IPS DF 6.9 (cell line): ENCODE measurements around the gene OBSCN.
"Not testable (repeated sequence)": the region's sequence is repeated elsewhere in the genome, so short reads cannot be mapped to it uniquely, and the experiment has no call there.

ENCODE experiments used
- DNase-seq: peaks from one replicate; pipeline ENCODE4 v3.0.0-alpha.2; 2013; ENCODE audit warnings: low read depth, low spot score
- H3K27ac ChIP-seq: one replicate; pipeline ENCODE4 v1.5.1; 2013; ENCODE audit warnings: low read length, control low read depth
- H3K27me3 ChIP-seq: 2 replicates; pipeline ENCODE4 v1.6.1; 2013; ENCODE audit warnings: mild to moderate bottlenecking, low read length; ENCODE audit not compliant: control insufficient read depth, insufficient read depth
- H3K36me3 ChIP-seq: 2 replicates; pipeline ENCODE4 v1.6.1; 2013; ENCODE audit warnings: low read length; ENCODE audit not compliant: control insufficient read depth, insufficient read depth
- H3K4me1 ChIP-seq: 2 replicates; pipeline ENCODE4 v1.6.1; 2013; ENCODE audit warnings: low read length; ENCODE audit not compliant: control insufficient read depth, insufficient read depth
- H3K4me3 ChIP-seq: 2 replicates; pipeline ENCODE4 v1.5.1; 2013; ENCODE audit warnings: mild to moderate bottlenecking, low read length
- H3K9me3 ChIP-seq: 2 replicates; pipeline ENCODE4 v1.6.1; 2013; ENCODE audit warnings: low read length, inconsistent platforms; ENCODE audit not compliant: control insufficient read depth, insufficient read depth
- WGBS: extraction: QIAGEN DNeasy Blood & Tissue Kit; methylation state at CpG from one replicate; pipeline ENCODE4 v1.1.7; 2013; ENCODE audit warnings: mixed read lengths, missing lambda C conversion rate; ENCODE audit not compliant: insufficient read length, insufficient coverage; 5-methylcytosine and 5-hydroxymethylcytosine counted together

The OBSCN gene

DNA sequence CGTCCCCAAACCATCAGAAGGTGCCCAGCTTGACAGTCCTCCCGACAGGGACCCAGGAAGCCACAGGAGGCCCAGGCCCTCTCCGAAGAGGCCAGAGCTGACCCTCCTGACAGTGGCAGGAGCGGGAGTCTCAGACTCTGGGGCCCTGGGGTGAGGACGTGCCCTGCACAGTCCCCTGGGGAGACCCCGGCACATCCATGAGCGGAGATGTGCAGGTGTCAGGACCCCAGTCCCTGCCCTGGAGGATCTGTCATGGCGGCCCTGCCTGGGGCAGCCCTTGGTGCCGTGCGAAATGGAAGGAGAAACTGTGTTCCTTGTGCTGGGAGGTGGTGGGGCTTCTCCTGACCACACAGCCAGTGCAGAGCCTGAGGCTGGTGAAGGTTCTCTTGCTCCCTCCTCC is 55.8 kb downstream of the OBSCN start:
- no CpG with 5 or more reads among the region's 10 CpGs for WGBS
- no peaks in the 10 kb centered on the region; the same call in 1 of the 2 replicates for H3K36me3 ChIP-seq
- no peak for DNase-seq
- no peaks in the 10 kb centered on the region for H3K4me1 ChIP-seq
- no peak overlapping the region for H3K27ac ChIP-seq
- H3K4me3 ChIP-seq: no peak overlapping the region
- H3K9me3 ChIP-seq: no peaks in the 10 kb centered on the region
- no peaks in the 10 kb centered on the region for H3K27me3 ChIP-seq

DNA sequence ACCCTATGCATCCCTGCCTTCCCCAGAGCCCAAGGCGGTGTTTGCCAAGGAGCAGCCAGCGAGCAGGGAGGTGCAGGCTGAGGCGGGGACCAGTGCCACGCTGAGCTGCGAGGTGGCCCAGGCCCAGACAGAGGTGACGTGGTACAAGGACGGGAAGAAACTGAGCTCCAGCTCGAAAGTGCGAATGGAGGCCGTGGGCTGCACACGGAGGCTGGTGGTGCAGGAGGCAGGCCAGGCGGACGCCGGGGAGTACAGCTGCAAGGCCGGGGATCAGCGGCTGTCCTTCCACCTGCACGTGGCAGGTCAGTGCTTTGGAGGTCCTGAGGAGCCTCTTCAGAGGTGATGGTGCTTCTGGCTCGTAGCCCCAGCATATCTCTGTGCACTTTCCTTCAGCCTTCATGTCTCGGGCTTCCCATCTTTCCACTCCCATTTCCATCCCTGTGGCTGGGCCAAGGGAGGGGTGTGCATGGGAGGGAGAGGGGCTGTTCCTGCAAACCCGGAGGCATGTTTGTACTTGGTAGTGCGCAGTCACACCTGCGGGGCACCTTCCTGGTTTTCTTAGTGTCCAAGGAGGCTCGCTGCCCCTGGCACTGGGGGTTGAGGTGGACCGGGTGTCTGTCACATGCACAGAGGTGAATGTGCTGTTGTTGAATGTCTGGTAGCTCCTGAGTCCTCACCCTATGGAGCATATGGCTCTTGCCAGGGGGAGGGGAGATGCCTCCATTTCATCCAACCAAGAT is 56.4 kb downstream of the OBSCN start:
- Histone ChIP-seq H3K27ac (no peak overlapping the region), H3K27me3 (no peaks in the 10 kb centered on the region), H3K9me3 (no peaks in the 10 kb centered on the region), H3K36me3 (no peaks in the 10 kb centered on the region; the same call in 1 of the 2 replicates), H3K4me1 (no peaks in the 10 kb centered on the region), H3K4me3 (no peak overlapping the region)
- no CpG with 5 or more reads among the region's 24 CpGs for WGBS
- no peak for DNase-seq

DNA sequence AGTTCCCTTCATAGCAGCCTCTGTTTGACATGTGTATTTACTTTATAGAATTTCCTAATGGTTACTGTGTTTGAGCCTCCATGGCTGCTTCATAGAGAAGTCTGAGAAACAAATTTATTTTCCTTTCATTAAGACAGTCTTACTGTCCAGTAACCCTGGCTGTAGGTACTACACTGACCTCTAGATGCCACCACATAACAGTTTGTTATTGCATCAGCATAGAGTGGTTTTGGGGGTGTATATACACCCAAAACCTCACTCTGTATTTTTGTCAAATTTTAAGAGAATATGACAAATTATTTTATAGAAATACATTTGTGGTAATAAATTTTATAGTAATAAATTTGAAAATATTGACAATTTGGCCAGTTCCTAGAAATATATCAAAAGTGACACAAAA is 57.3 kb downstream of the OBSCN start:
- Histone ChIP-seq H3K27ac (no peak overlapping the region), H3K4me3 (no peak overlapping the region)
- DNase-seq: no peak

DNA sequence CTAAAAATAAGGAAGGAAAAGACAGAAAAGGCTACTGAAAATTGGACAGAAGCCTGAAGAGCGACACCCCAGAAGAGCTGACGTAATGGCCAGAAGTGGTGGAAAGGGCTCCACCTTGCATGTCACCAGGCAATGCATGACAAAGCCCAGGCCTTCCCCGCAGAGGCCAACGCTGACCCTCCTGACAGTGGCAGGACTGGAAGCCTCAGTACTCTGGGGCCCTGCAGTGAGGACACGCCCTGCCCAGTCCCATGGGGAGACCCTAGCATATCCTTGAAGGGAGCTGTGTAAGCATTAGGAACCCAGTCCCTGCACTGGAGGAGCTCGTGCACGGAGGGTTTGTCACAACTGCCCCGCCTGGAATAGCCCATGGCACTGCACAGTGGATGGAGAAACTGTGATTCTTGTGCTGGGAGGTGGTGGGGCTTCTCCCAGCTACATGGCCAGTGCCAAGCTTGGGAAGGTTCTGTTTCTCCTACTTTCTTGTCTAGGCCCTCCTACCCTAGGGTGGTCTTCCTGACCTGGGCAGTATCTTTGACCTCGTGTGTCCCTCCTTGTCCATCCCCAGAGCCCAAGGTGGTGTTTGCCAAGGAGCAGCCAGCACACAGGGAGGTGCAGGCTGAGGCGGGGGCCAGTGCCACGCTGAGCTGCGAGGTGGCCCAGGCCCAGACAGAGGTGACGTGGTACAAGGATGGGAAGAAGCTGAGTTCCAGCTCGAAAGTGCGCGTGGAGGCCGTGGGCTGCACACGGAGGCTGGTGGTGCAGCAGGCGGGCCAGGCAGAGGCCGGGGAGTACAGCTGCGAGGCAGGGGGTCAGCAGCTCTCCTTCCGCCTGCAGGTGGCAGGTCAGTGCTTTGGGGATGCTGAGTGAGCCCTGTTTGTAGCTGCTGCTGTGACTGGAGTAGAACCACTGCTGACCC is 60.4 kb downstream of the OBSCN start:
- no peak overlapping the region for H3K27ac ChIP-seq
- no peaks in the 10 kb centered on the region for H3K9me3 ChIP-seq
- no peak for DNase-seq
- no peak overlapping the region for H3K4me3 ChIP-seq
- no CpG with 5 or more reads among the region's 22 CpGs for WGBS
- no peaks in the 10 kb centered on the region for H3K4me1 ChIP-seq
- no peaks in the 10 kb centered on the region; the same call in 1 of the 2 replicates for H3K36me3 ChIP-seq
- no peaks in the 10 kb centered on the region for H3K27me3 ChIP-seq

More for the DNA sequence above, 57.3 kb downstream of the OBSCN start:
- H3K4me1 ChIP-seq: no peaks in the 10 kb centered on the region
- H3K27me3 ChIP-seq: no peaks in the 10 kb centered on the region
- no peaks in the 10 kb centered on the region; the same call in 1 of the 2 replicates for H3K36me3 ChIP-seq
- no peaks in the 10 kb centered on the region for H3K9me3 ChIP-seq

DNA sequence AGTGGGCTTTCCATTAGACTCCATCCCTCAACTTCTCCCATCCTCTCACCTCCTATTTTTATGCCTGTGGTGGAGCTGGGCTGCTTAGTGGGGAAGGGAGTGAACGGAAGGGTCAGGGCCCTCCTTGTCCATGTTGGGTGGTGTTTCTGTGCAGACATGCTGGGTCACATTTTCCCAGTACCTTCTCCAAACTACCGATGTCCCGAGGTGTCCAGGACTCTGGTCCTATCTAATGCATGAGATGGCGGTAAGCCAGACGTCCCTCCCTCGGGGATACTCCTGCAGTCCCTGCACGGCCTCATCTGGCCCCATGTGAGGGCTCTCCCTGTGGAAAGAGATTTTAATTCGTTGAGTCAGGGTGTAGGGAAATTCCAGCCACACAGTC is 61.0 kb downstream of the OBSCN start:
- no peak overlapping the region for H3K27ac ChIP-seq
- DNase-seq: no peak
- no peaks in the 10 kb centered on the region for H3K27me3 ChIP-seq
- no CpG with 5 or more reads among the region's 8 CpGs for WGBS
- no peaks in the 10 kb centered on the region; the same call in 1 of the 2 replicates for H3K36me3 ChIP-seq
- H3K4me3 ChIP-seq: no peak overlapping the region
- no peaks in the 10 kb centered on the region for H3K9me3 ChIP-seq
- no peaks in the 10 kb centered on the region for H3K4me1 ChIP-seq

DNA sequence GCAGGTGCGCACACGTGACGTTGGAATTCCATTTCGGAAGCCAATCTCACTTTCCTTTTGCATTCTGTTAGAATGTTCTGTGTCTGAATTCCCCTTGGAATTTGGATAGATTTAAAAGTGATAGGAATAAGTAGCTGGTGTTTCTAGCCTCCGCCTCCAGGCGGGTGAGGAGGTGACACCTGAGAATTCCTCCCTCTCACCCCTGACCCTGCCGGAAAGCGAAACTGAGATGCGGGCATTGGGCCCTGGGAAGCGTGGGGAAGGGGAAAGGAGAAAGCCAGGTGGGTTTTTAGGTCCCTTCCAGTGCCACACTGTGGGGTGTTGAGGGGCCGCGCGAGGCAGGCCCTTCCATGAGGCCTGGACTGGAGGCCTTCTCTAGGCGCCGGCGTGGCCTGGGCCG is 61.6 kb downstream of the OBSCN start:
- H3K4me3 ChIP-seq, H3K9me3 ChIP-seq, H3K36me3 ChIP-seq, H3K27me3 ChIP-seq, DNase-seq, H3K27ac ChIP-seq, H3K4me1 ChIP-seq: not testable (repeated sequence)
- no CpG with 5 or more reads among the region's 17 CpGs for WGBS

DNA sequence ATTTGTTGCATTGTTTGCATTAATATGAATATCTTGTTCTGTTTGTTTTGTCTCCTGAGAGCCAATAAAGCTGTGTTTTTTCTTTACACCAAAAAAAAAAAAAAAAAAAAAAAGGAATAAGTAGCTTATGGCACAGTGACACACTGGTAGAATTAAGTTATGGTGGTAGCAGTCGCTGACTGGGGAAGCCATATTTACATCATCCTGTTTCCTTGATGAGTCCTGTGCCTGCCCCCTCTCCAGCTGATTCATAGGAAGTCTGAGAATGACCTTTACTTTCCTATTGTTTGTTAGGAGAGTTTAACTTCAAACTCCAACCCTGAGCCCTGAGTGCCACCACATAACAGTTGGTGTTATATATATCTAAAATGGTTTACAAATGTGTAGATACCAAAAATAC is 62.2 kb downstream of the OBSCN start:
- no peaks in the 10 kb centered on the region for H3K27me3 ChIP-seq
- no peak overlapping the region for H3K27ac ChIP-seq
- H3K9me3 ChIP-seq: no peaks in the 10 kb centered on the region
- no peaks in the 10 kb centered on the region; the same call in 1 of the 2 replicates for H3K36me3 ChIP-seq
- no peak for DNase-seq
- WGBS: no CpG with 5 or more reads among the region's 1 CpG
- H3K4me3 ChIP-seq: no peak overlapping the region
- no peaks in the 10 kb centered on the region for H3K4me1 ChIP-seq

DNA sequence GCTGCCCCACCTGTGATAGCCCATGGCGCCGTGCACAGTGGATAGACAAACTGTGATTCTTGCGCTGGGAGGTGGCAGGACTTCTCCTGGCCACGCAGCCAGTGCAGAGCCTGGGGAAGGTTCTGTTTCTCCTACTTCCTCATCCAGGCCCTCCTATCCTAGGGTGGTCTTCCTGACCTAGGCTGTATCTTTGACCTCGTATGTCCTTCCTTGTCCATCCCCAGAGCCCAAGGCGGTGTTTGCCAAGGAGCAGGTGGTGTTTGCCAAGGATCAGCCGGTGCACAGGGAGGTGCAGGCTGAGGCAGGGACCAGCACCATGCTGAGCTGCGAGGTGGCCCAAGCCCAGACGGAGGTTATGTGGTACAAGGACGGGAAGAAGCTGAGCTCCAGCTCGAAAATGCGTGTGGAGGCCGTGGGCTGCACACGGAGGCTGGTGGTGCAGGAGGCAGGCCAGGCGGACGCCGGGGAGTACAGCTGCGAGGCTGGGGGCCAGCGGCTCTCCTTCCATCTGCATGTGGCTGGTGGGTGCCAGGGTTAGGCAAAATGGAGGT is 63.9 kb downstream of the OBSCN start:
- WGBS: no CpG with 5 or more reads among the region's 19 CpGs
- Histone ChIP-seq H3K27me3 (no peaks in the 10 kb centered on the region), H3K36me3 (no peaks in the 10 kb centered on the region; the same call in 1 of the 2 replicates), H3K4me1 (peaks cover 2% of the 10 kb centered on the region), H3K9me3 (no peaks in the 10 kb centered on the region), H3K27ac (no peak overlapping the region), H3K4me3 (no peak overlapping the region)
- DNase-seq: no peak

DNA sequence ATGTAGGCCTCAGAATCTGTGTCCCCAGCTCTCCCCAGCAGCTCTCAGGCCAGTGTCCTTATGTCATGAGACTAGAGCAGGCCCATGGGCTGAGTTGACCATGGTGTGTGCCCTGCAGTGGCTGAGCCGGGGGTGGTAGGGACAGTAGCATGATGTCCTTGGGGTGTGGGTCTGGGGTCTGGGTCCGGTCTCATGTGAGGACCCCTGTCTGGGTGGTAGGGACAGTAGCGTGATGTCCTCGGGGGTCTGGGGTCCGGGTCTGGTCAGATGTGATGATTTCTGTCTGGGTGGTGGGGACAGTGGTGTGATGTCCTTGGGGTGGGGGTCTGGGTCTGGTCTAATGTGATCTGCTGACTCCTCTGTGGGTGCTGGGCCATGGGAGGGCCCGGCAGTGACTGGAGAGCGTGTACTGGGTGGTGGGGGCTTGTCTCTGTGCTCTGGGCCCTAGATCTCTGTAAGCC is 64.5 kb downstream of the OBSCN start:
- WGBS: no CpG with 5 or more reads among the region's 7 CpGs
- no peak overlapping the region for H3K27ac ChIP-seq
- no peak for DNase-seq
- H3K36me3 ChIP-seq: no peaks in the 10 kb centered on the region; the same call in 1 of the 2 replicates
- no peaks in the 10 kb centered on the region for H3K27me3 ChIP-seq
- H3K9me3 ChIP-seq: no peaks in the 10 kb centered on the region
- H3K4me3 ChIP-seq: no peak overlapping the region
- peaks cover 2% of the 10 kb centered on the region for H3K4me1 ChIP-seq

DNA sequence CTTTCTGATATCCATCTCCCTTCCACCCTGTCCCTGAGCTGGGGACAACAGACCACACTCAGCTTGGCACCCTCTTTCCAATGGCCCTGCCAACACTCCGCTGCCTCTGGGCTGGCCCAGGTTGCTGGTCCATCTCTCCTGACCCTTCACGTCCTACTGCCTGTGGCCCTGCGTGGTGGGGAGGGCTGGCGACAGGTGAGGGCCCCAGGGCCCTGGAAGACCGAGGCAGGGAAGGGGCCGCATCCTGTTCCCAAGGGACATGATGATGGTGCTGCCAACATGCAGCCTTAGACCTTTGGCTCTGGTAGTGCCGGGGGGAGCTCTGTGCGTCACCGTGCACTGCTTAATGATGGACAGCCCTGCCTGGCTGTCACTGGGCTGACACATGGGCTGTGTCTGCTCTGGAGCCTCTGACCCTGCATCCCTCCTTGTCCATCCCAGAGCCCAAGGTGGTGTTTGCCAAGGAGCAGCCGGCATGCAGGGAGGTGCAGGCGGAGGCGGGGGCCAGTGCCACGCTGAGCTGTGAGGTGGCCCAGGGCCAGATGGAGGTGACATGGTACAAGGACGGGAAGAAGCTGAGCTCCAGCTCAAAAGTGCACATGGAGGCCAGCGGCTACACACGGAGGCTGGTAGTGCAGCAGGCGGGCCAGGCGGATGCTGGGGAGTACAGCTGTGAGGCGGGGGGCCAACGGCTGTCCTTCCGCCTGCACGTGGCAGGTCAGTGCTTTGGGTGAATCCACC is 65.2 kb downstream of the OBSCN start:
- Histone ChIP-seq H3K4me1 (peaks cover 2% of the 10 kb centered on the region), H3K27ac (no peak overlapping the region), H3K36me3 (no peaks in the 10 kb centered on the region; the same call in 1 of the 2 replicates), H3K4me3 (no peak overlapping the region), H3K27me3 (no peaks in the 10 kb centered on the region), H3K9me3 (no peaks in the 10 kb centered on the region)
- WGBS: no CpG with 5 or more reads among the region's 22 CpGs
- DNase-seq: no peak
